Stomach (tissue), 9 donors: ENCODE results near the gene PNLIP. TPM values are rescaled to one million over a fixed set of nuclear protein-coding genes. Genes with fewer than 3 reads are reported as not detected.

ENCODE experiments used
- DNase-seq, 2 donors: peaks; one replicate each; pipeline versions ENCODE4 v3.0.0 to v3.0.0-alpha.2; 2013 to 2019
- H3K27ac ChIP-seq, 5 donors: fragments of 200-600 bp in 4 of 5; sonication (generic) in 4 of 5; one replicate each; pipeline ENCODE4 v1.5.1; 2013 to 2019; ENCODE audit warnings: mild to moderate bottlenecking in 1 of 5, moderate library complexity in 1 of 5
- H3K27me3 ChIP-seq, 3 donors: fragments of 200-600 bp; sonication (generic); one replicate each; pipeline ENCODE4 v1.5.1; 2017 to 2019; ENCODE audit warnings: mixed run types in 1 of 3
- H3K36me3 ChIP-seq, 4 donors: fragments of 200-600 bp; sonication (generic); 1 replicate in 3 of 4; 2 replicates in 1 of 4; pipeline ENCODE4 v1.5.1; 2016 to 2019
- H3K4me1 ChIP-seq, 4 donors: fragments of 200-600 bp; sonication (generic); one replicate each; pipeline ENCODE4 v1.5.1; 2016 to 2019
- H3K4me3 ChIP-seq, 4 donors: fragments of 200-600 bp; sonication (generic) in 3 of 4; one replicate each; pipeline ENCODE4 v1.5.1; 2016 to 2019; ENCODE audit warnings: mild to moderate bottlenecking in 1 of 4
- H3K9me3 ChIP-seq, 4 donors: fragments of 200-600 bp; sonication (generic); one replicate each; pipeline ENCODE4 v1.5.1; 2016 to 2019
- EP300 ChIP-seq: sonication (generic); formaldehyde crosslinking; IDR thresholded peaks from one replicate; pipeline ENCODE4 v1.6.1; 2017; ENCODE audit warnings: antibody characterized with exemption
- POLR2A ChIP-seq, 4 donors: fragments of 450-650 bp; IDR thresholded peaks; one replicate each; pipeline ENCODE4 v1.6.1; 2016; ENCODE audit warnings: antibody characterized with exemption in 4 of 4, control low read depth in 2 of 4, mild to moderate bottlenecking in 1 of 4, moderate library complexity in 1 of 4
- POLR2AphosphoS5 ChIP-seq, 3 donors: sonication (generic); formaldehyde crosslinking; IDR thresholded peaks; one replicate each; pipeline ENCODE4 v1.6.1; 2016; ENCODE audit warnings: antibody characterized with exemption in 3 of 3
- WGBS, 5 donors: extraction: QIAGEN DNeasy Blood & Tissue Kit in 3 of 5; methylation state at CpG; one replicate each; pipeline versions ENCODE4 v1.1.5 to v1.1.7; 2013 to 2018; 5-methylcytosine and 5-hydroxymethylcytosine counted together
- intact Hi-C: fragments of 100-400 bp; cut with DNase I; formaldehyde crosslinking; loops from one replicate; pipeline ENCODE4 v1.15.1; 2023; ENCODE audit warnings: low total_unique reads
- polyA plus RNA-seq, 3 donors: library from polyadenylated mRNA; stranded (reverse); fragments of 200-250 nt; gene quantifications; one replicate each; pipeline ENCODE4 v1.2.3, GENCODE V29; 2013
- total RNA-seq, 5 donors: library from RNA; depleted of rRNA; stranded (reverse); fragments of >200 nt; gene quantifications; one replicate each; pipeline versions ENCODE4 v1.1.0 to v1.2.3, GENCODE V29; 2014 to 2016
- TF ChIP-seq, protein P1 (sequence below), 7 experiments: fragments of 450-650 bp in 4 of 7; fragments of 200-600 bp in 3 of 7; sonication (generic) in 3 of 7; IDR thresholded peaks; one replicate each; pipeline ENCODE4 v1.5.1; 2016 to 2019; ENCODE audit warnings: antibody characterized with exemption in 7 of 7, control low read depth in 2 of 7, mild to moderate bottlenecking in 1 of 7
- donor health status: healthy with polysubstance abuse.
- donor health status: Bipolar disorder and iron deficiency.
- donor health status: healthy.

PNLIP gene
- total and polyA plus RNA-seq, 8 donors = 1.0 to 6.7 (median 1.1) TPM; not detected in 5

DNA sequence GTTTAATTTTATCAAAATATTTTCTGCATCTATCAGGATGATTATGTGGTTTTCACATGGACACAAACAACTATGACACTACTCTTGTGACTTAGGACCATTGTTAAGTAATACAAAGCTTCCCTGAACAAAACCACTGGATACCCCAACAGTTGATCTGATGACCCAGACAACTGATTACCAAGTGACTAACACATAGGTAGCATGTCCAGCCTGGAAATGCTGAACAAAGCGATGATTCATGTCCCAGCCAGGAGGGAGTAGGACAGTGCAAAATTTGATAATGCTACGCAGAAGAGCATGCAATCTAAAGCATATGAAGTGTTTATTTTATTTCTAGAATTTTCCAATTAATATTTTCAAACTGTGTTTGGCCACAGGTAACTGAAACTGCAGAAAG, 8.9 kb upstream of the PNLIP start:
- 88 to 92% (median 89%) methylated on average over 2 of the region's 2 CpGs for WGBS, 5 donors
- intact Hi-C loops = no loop called here
- Histone ChIP-seq H3K4me1 (no peaks in the 10 kb centered on the region), H3K27ac (no peak overlapping the region), H3K36me3 (no peaks in the 10 kb centered on the region), H3K9me3 (peaks cover 0 to 11% (median 0%) of the 10 kb centered on the region in 4 donors), H3K27me3 (no peaks in the 10 kb centered on the region), H3K4me3 (no peak overlapping the region)
- TF ChIP-seq EP300 (no peak), POLR2AphosphoS5 (IDR thresholded peaks at IDR 0.05) (no peak), POLR2A (IDR thresholded peaks at IDR 0.05) (no peak)
- TF ChIP-seq, protein P1, sequence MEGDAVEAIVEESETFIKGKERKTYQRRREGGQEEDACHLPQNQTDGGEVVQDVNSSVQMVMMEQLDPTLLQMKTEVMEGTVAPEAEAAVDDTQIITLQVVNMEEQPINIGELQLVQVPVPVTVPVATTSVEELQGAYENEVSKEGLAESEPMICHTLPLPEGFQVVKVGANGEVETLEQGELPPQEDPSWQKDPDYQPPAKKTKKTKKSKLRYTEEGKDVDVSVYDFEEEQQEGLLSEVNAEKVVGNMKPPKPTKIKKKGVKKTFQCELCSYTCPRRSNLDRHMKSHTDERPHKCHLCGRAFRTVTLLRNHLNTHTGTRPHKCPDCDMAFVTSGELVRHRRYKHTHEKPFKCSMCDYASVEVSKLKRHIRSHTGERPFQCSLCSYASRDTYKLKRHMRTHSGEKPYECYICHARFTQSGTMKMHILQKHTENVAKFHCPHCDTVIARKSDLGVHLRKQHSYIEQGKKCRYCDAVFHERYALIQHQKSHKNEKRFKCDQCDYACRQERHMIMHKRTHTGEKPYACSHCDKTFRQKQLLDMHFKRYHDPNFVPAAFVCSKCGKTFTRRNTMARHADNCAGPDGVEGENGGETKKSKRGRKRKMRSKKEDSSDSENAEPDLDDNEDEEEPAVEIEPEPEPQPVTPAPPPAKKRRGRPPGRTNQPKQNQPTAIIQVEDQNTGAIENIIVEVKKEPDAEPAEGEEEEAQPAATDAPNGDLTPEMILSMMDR (IDR thresholded peaks at IDR 0.05) = no peak
- DNase-seq = no peak

DNA sequence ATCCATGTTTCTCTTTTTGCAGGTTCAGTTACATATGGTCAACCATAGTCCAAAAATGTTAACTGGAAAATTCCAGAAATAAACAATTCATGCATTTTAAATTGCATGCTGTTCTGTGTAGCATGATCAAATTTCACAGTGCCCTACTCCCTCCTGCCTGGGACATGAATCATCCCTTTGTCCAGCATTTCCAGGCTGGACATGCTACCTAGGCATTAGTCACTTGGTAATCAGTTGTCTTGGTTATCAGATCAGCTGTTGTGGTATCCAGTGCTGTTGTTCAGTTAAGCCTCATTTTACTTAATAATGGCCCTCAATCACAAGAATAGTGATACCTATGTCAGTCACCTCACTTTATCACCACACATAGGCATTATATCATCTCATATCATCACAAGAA, 7.3 kb upstream of the PNLIP start:
- intact Hi-C loops = no loop called here
- no peak for DNase-seq
- Histone ChIP-seq H3K27me3 (no peaks in the 10 kb centered on the region), H3K36me3 (no peaks in the 10 kb centered on the region), H3K27ac (no peak overlapping the region), H3K9me3 (peaks cover 0 to 11% (median 0%) of the 10 kb centered on the region in 4 donors), H3K4me3 (no peak overlapping the region), H3K4me1 (no peaks in the 10 kb centered on the region)
- no peak for TF ChIP-seq EP300
- no peak for TF ChIP-seq POLR2AphosphoS5 (IDR thresholded peaks at IDR 0.05)
- TF ChIP-seq POLR2A (IDR thresholded peaks at IDR 0.05) = no peak
- TF ChIP-seq, protein P1 (IDR thresholded peaks at IDR 0.05) = no peak

DNA sequence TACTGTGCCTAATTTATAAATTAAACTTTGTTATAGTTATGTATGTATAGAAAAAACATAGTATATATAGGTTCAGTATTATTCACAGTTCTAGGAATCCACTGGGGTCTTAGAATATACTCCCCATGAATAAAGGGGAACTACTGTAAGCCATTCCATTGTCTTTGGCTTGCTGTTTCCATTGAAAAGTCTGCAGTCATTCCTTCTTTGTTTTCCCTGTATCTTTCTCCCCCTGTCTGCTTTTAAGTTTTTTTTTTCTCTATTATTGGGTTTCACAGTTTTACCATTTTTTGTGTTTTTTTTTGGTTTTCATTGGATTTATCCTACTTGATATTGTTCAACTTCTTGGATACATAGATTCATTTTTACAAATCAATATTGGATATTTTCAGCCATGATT, 6.7 kb upstream of the PNLIP start:
- Histone ChIP-seq H3K9me3 (peaks cover 0 to 11% (median 0%) of the 10 kb centered on the region in 4 donors), H3K4me1 (no peaks in the 10 kb centered on the region), H3K27me3 (no peaks in the 10 kb centered on the region), H3K36me3 (no peaks in the 10 kb centered on the region), H3K27ac (no peak overlapping the region), H3K4me3 (no peak overlapping the region)
- TF ChIP-seq, protein P1 (IDR thresholded peaks at IDR 0.05) = no peak
- TF ChIP-seq POLR2AphosphoS5 (IDR thresholded peaks at IDR 0.05) (no peak), EP300 (no peak), POLR2A (IDR thresholded peaks at IDR 0.05) (no peak)
- intact Hi-C loops = no loop called here
- no peak for DNase-seq

DNA sequence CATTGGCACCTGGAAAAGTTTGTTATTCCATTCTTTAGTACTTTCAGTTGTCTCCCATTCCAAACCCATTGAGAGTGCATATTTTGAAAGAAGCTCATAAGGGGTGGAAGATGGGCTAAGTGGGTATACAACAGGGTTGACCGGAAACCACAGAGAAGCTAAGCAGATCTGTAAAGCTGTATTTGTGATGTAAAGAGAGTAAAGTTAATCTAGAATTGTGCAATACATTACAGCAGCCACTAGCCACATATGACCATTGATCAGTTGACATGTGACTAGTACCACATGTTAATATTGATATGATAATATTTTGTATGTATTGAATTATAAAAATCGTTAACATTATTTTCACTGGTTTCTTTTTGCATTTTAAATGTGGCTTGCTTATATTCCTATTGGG, 4.9 kb upstream of the PNLIP start:
- H3K9me3 ChIP-seq = peaks cover 0 to 11% (median 0%) of the 10 kb centered on the region in 4 donors
- TF ChIP-seq EP300 (no peak), POLR2A (IDR thresholded peaks at IDR 0.05) (no peak), POLR2AphosphoS5 (IDR thresholded peaks at IDR 0.05) (no peak)
- TF ChIP-seq, protein P1 (IDR thresholded peaks at IDR 0.05) = no peak
- no peaks in the 10 kb centered on the region for H3K27me3 ChIP-seq
- WGBS, 5 donors = 87 to 96% (median 89%) methylated on average over 2 of the region's 2 CpGs
- no peak overlapping the region for H3K4me3 ChIP-seq
- no peak overlapping the region for H3K27ac ChIP-seq
- DNase-seq = no peak
- intact Hi-C loops = no loop called here
- no peaks in the 10 kb centered on the region for H3K4me1 ChIP-seq
- H3K36me3 ChIP-seq = no peaks in the 10 kb centered on the region
